PC-3 (cell line): ENCODE data around the gene TMEM132E.

Source experiments
- EZH2 ChIP-seq: fragments of 300-600 bp; sonication (generic); IDR thresholded peaks from one replicate; pipeline ENCODE4 v1.6.1; 2017; ENCODE audit warnings: antibody characterized with exemption, mild to moderate bottlenecking, low read length; ENCODE audit not compliant: unreplicated experiment
- TF ChIP-seq, protein P1 (sequence below): fragments of 300-600 bp; sonication (generic); conservative IDR thresholded peaks from 2 replicates; pipeline ENCODE4 v1.5.1; 2017; ENCODE audit warnings: antibody characterized with exemption, low read depth, mild to moderate bottlenecking, low read length

DNA sequence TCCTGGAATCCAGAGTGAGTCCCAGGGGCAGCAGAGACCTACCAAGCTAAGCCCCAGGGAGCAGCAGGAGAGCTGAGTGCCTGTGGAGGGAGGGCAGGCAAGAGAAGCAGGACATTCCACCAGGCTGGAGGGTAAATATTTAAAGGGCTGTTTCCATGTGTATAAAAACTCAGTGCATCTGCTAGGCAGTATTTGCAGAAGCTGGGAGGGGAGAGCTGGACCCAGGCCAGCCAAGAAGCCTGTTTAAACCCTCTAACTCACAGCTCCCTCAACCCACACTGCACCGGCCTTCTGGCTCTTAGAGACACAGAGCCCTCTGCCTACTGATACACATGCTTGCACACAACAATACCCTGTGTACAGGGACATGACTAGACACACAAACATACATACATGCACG lies 22.5 kb upstream of the TMEM132E start:
- TF ChIP-seq, protein P1, sequence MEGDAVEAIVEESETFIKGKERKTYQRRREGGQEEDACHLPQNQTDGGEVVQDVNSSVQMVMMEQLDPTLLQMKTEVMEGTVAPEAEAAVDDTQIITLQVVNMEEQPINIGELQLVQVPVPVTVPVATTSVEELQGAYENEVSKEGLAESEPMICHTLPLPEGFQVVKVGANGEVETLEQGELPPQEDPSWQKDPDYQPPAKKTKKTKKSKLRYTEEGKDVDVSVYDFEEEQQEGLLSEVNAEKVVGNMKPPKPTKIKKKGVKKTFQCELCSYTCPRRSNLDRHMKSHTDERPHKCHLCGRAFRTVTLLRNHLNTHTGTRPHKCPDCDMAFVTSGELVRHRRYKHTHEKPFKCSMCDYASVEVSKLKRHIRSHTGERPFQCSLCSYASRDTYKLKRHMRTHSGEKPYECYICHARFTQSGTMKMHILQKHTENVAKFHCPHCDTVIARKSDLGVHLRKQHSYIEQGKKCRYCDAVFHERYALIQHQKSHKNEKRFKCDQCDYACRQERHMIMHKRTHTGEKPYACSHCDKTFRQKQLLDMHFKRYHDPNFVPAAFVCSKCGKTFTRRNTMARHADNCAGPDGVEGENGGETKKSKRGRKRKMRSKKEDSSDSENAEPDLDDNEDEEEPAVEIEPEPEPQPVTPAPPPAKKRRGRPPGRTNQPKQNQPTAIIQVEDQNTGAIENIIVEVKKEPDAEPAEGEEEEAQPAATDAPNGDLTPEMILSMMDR = no peak
- no peak for TF ChIP-seq EZH2
